Gastroesophageal sphincter (tissue), 3 donors: Measurements from ENCODE around the gene CLTB.

Experiments
- EP300 ChIP-seq: sonication (generic); formaldehyde crosslinking; IDR thresholded peaks from one replicate; pipeline ENCODE4 v1.6.1; 2017; ENCODE audit warnings: antibody characterized with exemption, mild to moderate bottlenecking
- POLR2A ChIP-seq, 2 donors: fragments of 450-650 bp; IDR thresholded peaks; one replicate each; pipeline ENCODE4 v1.6.1; 2017; ENCODE audit warnings: antibody characterized with exemption in 2 of 2, mild to moderate bottlenecking in 2 of 2, moderate library complexity in 1 of 2
- TF ChIP-seq, protein P1 (sequence below), 4 experiments: fragments of 200-600 bp in 2 of 4; fragments of 450-650 bp in 2 of 4; sonication (generic) in 1 of 4; IDR thresholded peaks; one replicate each; pipeline ENCODE4 v1.5.1; 2017 to 2019; ENCODE audit warnings: antibody characterized with exemption in 4 of 4, mild to moderate bottlenecking in 2 of 4, moderate library complexity in 2 of 4

DNA sequence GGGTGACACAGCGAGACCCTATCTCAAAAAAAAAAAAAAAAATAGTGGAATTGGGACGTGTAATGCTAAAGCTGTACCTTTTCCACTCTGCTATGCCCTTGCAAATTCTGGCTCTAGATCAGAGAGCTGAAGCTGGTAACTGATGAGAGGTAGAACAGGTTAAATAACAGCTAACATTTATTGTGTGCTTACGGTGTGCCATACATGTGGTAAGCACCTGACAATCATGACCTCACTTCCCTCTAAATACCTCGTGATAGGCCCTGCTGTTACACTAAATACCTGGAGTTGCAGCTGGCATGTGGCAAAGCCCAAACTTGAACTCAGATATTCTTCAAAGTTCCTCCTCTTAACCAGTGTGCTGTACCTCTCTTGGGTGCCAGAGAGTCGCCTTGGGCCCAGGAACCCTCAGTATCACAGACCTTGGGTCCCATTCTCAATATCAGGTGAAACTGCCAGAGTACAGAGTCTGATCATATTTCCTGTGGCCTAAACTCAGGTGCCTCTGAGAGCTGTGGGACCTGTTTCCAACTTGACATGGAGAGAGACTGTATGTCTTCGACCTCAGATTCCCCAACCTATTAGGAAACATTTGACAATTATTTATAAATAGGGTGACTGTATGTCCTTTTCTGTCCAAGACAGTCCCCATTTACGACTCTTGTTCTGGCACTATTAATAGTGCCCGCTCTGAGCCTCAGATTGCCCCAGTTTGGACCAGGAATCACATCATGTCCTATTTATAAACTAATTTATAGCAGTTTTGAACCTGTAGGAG lies 46.2 kb downstream of the CLTB start:
- TF ChIP-seq, protein P1, sequence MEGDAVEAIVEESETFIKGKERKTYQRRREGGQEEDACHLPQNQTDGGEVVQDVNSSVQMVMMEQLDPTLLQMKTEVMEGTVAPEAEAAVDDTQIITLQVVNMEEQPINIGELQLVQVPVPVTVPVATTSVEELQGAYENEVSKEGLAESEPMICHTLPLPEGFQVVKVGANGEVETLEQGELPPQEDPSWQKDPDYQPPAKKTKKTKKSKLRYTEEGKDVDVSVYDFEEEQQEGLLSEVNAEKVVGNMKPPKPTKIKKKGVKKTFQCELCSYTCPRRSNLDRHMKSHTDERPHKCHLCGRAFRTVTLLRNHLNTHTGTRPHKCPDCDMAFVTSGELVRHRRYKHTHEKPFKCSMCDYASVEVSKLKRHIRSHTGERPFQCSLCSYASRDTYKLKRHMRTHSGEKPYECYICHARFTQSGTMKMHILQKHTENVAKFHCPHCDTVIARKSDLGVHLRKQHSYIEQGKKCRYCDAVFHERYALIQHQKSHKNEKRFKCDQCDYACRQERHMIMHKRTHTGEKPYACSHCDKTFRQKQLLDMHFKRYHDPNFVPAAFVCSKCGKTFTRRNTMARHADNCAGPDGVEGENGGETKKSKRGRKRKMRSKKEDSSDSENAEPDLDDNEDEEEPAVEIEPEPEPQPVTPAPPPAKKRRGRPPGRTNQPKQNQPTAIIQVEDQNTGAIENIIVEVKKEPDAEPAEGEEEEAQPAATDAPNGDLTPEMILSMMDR (IDR thresholded peaks at IDR 0.05), result no peak
- TF ChIP-seq EP300 (no peak), POLR2A (IDR thresholded peaks at IDR 0.05) (no peak)
